GM12878 (cell line): ENCODE results near the gene STX3. TPM values are rescaled to one million over a fixed set of nuclear protein-coding genes. Genes with fewer than 3 reads are reported as not detected.

Experiments
- ATAC-seq: fragments of 200-7000 bp; cut with Tn5 transposase; 3 replicates; pipeline ENCODE4 v1.9.1; 2020; ENCODE audit warnings: mild to moderate bottlenecking, moderate library complexity
- BruUV-seq: library from RNA; stranded (reverse); fragments of 400-500 nt; replicated peaks from 2 replicates; lab custom pipeline; 2021; lab: Mats Ljungman, UMichigan
- CTCF ChIA-PET: fragments of 300-600 bp; sonication (Branson Sonifier 250); formaldehyde crosslinking; extraction: SDS; loops from one replicate; lab custom pipeline; 2021; ENCODE audit warnings: inconsistent platforms; lab: Yijun Ruan, JAX
- POLR2A ChIA-PET: fragments of 350-600 bp; formaldehyde crosslinking; extraction: SDS; loops from one replicate; lab custom pipeline; 2021; ENCODE audit warnings: inconsistent platforms; lab: Charles Lee
- RAD21 ChIA-PET: fragments of 300-600 bp; sonication (Branson Sonifier 250); formaldehyde crosslinking; loops from one replicate; lab custom pipeline; 2023; ENCODE audit warnings: antibody characterized with exemption; ENCODE audit not compliant: unreplicated experiment; lab: Charles Lee
- SMC1A ChIA-PET: fragments of 300-600 bp; sonication (Branson Sonifier 250); formaldehyde crosslinking; loops from one replicate; lab custom pipeline; 2023; ENCODE audit not compliant: unreplicated experiment, uncharacterized antibody; lab: Charles Lee
- DNase-seq: peaks from one replicate; pipeline ENCODE4 v3.0.0-alpha.2; 2011; ENCODE audit warnings: low read depth, low spot score
- FAIRE-seq: peaks from 3 replicates; lab custom pipeline; 2011; peaks lifted over from hg19 to GRCh38; lab: Jason Lieb, UNC
- H2AFZ ChIP-seq: 2 replicates; pipeline ENCODE4 v1.6.0; 2011; ENCODE audit warnings: low read depth, low read length, control low read depth; ENCODE audit not compliant: control insufficient read depth
- H3K27ac ChIP-seq: 2 replicates; pipeline ENCODE4 v1.5.1; 2011; ENCODE audit warnings: control low read depth; ENCODE audit not compliant: control insufficient read depth, insufficient read depth
- H3K27me3 ChIP-seq, 2 experiments: replicated peaks in 1 of 2; 2 replicates each; pipeline versions ENCODE4 v1.6.0 to v1.6.1; 2011; ENCODE audit warnings: low read length in 1 of 2; ENCODE audit not compliant: control insufficient read depth in 2 of 2, insufficient read depth in 2 of 2
- H3K36me3 ChIP-seq, 2 experiments: 2 replicates each; pipeline ENCODE4 v1.5.1; 2011; ENCODE audit warnings: low read length in 1 of 2; ENCODE audit not compliant: control insufficient read depth in 2 of 2, insufficient read depth in 2 of 2
- H3K4me1 ChIP-seq: 2 replicates; pipeline ENCODE4 v1.6.1; 2011; ENCODE audit warnings: mild to moderate bottlenecking, low read length, moderate library complexity, mixed read lengths; ENCODE audit not compliant: control insufficient read depth, insufficient read depth
- H3K4me2 ChIP-seq: 2 replicates; pipeline ENCODE4 v1.6.0; 2011; ENCODE audit warnings: control low read depth; ENCODE audit not compliant: control insufficient read depth, insufficient read depth
- H3K4me3 ChIP-seq: fragments of 200-600 bp; sonication (generic); 2 replicates; pipeline ENCODE4 v1.5.1; 2016
- H3K79me2 ChIP-seq: 2 replicates; pipeline ENCODE4 v1.6.0; 2011; ENCODE audit warnings: low read length; ENCODE audit not compliant: control insufficient read depth, insufficient read depth
- H3K9ac ChIP-seq: 2 replicates; pipeline ENCODE4 v1.8.0; 2011; ENCODE audit warnings: low read length, control low read depth, mixed read lengths; ENCODE audit not compliant: control insufficient read depth, insufficient read depth
- H3K9me3 ChIP-seq: replicated peaks from 3 replicates; pipeline ENCODE4 v1.5.1; 2011; ENCODE audit warnings: mild to moderate bottlenecking, low read length; ENCODE audit not compliant: control insufficient read depth, insufficient read depth
- H4K20me1 ChIP-seq: 2 replicates; pipeline ENCODE4 v1.6.0; 2011; ENCODE audit not compliant: control insufficient read depth, insufficient read depth
- BACH1 ChIP-seq: fragments of 450-650 bp; IDR thresholded peaks from 2 replicates; pipeline ENCODE4 v1.6.1; 2017; ENCODE audit warnings: mild to moderate bottlenecking, borderline replicate concordance
- CBX3 ChIP-seq: fragments of 200-600 bp; sonication (generic); IDR thresholded peaks from 2 replicates; pipeline ENCODE4 v1.6.1; 2016; ENCODE audit warnings: low read depth, borderline replicate concordance
- CREB1 ChIP-seq: IDR thresholded peaks from 2 replicates; pipeline ENCODE4 v1.6.1; 2012; ENCODE audit warnings: low read depth, mild to moderate bottlenecking, inconsistent platforms
- FOXK2 ChIP-seq: fragments of 450-650 bp; IDR thresholded peaks from 2 replicates; pipeline ENCODE4 v1.6.1; 2017; ENCODE audit warnings: mild to moderate bottlenecking, moderate library complexity
- GATAD2B ChIP-seq: fragments of 450-650 bp; conservative IDR thresholded peaks from 2 replicates; pipeline ENCODE4 v1.6.1; 2017; ENCODE audit warnings: low read depth, mild to moderate bottlenecking, moderate library complexity
- IKZF1 ChIP-seq: fragments of 450-650 bp; conservative IDR thresholded peaks from 2 replicates; pipeline ENCODE4 v1.6.1; 2017; ENCODE audit warnings: antibody characterized with exemption, mild to moderate bottlenecking
- MTA2 ChIP-seq: fragments of 450-650 bp; IDR thresholded peaks from 2 replicates; pipeline ENCODE4 v1.6.1; 2016; ENCODE audit warnings: low read depth, mild to moderate bottlenecking, moderate library complexity
- RAD51 ChIP-seq: fragments of 450-650 bp; IDR thresholded peaks from 2 replicates; pipeline ENCODE4 v1.6.1; 2016; ENCODE audit warnings: moderate library complexity, mild to moderate bottlenecking, inconsistent platforms
- RB1 ChIP-seq: fragments of 450-650 bp; formaldehyde crosslinking; IDR thresholded peaks from 2 replicates; pipeline ENCODE4 v1.6.1; 2017; ENCODE audit warnings: mild to moderate bottlenecking, borderline replicate concordance
- SIX5 ChIP-seq: IDR thresholded peaks from 2 replicates; pipeline ENCODE4 v1.6.1; 2011; ENCODE audit warnings: mild to moderate bottlenecking, low read depth, low read length, moderate library complexity; ENCODE audit not compliant: severe bottlenecking
- SUPT20H ChIP-seq: IDR thresholded peaks from 2 replicates; pipeline ENCODE4 v1.6.1; 2011; ENCODE audit warnings: low read depth, mild to moderate bottlenecking, low read length, moderate library complexity, borderline replicate concordance; ENCODE audit not compliant: control insufficient read depth
- WGBS: methylation state at CpG from one replicate; pipeline ENCODE4 v1.1.6; 2016; ENCODE audit warnings: low lambda C conversion rate; ENCODE audit not compliant: insufficient replicate concordance, insufficient coverage; ENCODE audit errors: missing lambda C conversion rate; 5-methylcytosine and 5-hydroxymethylcytosine counted together
- in situ Hi-C: fragments of 300-500 bp; cut with MboI; formaldehyde crosslinking; loops from 9 replicates; pipeline ENCODE4 v1.14.3; 2018; ENCODE audit warnings: mixed read lengths
- intact Hi-C: fragments of 100-400 bp; cut with micrococcal nuclease; formaldehyde crosslinking; loops from one replicate; pipeline ENCODE4 v1.14.2; 2022; ENCODE audit not compliant: unreplicated experiment
- polyA plus RNA-seq, 11 experiments: library from polyadenylated mRNA; depleted of rRNA in 4 of 11; unstranded in 6 of 11; stranded (reverse) in 5 of 11; fragments of >200 nt; fragmentation: Nextera tagmentation in 4 of 11; fragmentation: Illumina TruSeq in 1 of 11; extraction: Ambion mirVana in 4 of 11; extraction: Trizol in 1 of 11; gene quantifications; 1 replicate in 1 of 11; 2 replicates in 10 of 11; pipeline versions ENCODE4 v1.2.1 to v1.2.3, GENCODE V29; 2011 to 2016; ENCODE audit warnings: inconsistent platforms in 2 of 11, missing spikeins in 2 of 11, low read depth in 1 of 11
- total RNA-seq, 4 experiments: library from RNA; depleted of rRNA in 3 of 4; stranded (reverse); fragments of >200 nt in 3 of 4; fragmentation: Illumina TruSeq in 1 of 4; extraction: Trizol in 1 of 4; gene quantifications; 2 replicates each; pipeline versions ENCODE4 v1.2.1 to v1.2.3, GENCODE V29; 2013 to 2021
- TF ChIP-seq, protein P1 (sequence below): fragments of 450-650 bp; IDR thresholded peaks from 2 replicates; pipeline ENCODE4 v1.6.1; 2018; ENCODE audit warnings: mild to moderate bottlenecking, low read depth, moderate library complexity; ENCODE audit not compliant: partially characterized antibody
- TF ChIP-seq, protein P2 (sequence below): IDR thresholded peaks from 2 replicates; pipeline ENCODE4 v1.6.1; 2012; ENCODE audit warnings: low read depth, low read length, improper control_type of control experiment
- TF ChIP-seq, protein P3 (sequence below): IDR thresholded peaks from 2 replicates; pipeline ENCODE4 v1.6.1; 2011; ENCODE audit warnings: borderline replicate concordance, low read depth, mild to moderate bottlenecking, moderate library complexity, low read length; ENCODE audit not compliant: insufficient read depth, poor library complexity, severe bottlenecking

STX3 gene
- total and polyA plus RNA-seq, 10 of the 15 experiments (the other 5 are each of a cell fraction or from before 2014, with no cell fraction given): 0.11 to 2.5 (median 1.1) TPM

DNA sequence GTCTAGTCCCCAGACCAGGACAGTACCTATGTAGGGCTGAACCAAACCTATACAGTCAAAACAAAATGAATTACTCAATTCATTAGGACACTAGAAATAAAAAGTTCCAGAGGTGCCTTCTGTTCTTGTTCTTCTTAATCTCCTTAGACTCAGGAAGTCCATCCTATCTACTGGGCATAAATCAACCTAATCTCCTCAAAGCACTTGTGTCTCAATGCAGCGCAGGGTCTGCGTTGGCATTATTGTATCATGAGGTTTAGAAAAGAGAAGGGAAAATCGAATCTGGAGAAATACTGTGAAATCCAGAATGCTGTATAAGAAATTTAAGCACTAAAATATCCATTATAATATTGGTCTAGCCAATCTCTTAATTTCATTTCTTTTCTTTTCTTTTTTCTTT is 39.1 kb upstream of the STX3 start:
- no TSS peak for BruUV-seq
- ChIA-PET POLR2A (no interaction called here), CTCF (no interaction called here)

DNA sequence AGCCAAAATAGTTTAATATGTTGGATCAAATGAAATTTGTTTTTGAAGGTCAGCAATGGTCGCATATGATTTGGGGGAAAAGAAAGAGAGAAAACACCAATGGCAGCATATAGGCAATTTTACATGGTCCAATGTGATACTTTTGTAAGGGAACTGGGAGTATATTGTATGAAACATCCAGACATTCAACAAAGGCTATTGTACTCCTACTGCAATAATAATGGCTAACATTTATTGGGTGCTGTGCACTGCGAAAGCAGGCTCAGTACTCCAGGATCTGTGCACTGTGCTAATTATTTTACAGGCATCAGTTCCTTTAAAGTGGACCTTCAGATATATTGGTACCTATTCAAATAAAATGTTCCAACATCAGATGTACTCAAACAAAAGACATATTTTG is 35.6 kb upstream of the STX3 start:
- no peak overlapping the region for H3K9ac ChIP-seq
- SMC1A ChIA-PET: no interaction called here
- no peak for TF ChIP-seq IKZF1
- TF ChIP-seq SIX5: no peak
- TF ChIP-seq, protein P1, sequence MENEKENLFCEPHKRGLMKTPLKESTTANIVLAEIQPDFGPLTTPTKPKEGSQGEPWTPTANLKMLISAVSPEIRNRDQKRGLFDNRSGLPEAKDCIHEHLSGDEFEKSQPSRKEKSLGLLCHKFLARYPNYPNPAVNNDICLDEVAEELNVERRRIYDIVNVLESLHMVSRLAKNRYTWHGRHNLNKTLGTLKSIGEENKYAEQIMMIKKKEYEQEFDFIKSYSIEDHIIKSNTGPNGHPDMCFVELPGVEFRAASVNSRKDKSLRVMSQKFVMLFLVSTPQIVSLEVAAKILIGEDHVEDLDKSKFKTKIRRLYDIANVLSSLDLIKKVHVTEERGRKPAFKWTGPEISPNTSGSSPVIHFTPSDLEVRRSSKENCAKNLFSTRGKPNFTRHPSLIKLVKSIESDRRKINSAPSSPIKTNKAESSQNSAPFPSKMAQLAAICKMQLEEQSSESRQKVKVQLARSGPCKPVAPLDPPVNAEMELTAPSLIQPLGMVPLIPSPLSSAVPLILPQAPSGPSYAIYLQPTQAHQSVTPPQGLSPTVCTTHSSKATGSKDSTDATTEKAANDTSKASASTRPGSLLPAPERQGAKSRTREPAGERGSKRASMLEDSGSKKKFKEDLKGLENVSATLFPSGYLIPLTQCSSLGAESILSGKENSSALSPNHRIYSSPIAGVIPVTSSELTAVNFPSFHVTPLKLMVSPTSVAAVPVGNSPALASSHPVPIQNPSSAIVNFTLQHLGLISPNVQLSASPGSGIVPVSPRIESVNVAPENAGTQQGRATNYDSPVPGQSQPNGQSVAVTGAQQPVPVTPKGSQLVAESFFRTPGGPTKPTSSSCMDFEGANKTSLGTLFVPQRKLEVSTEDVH: no peak
- TF ChIP-seq GATAD2B: no peak
- TF ChIP-seq RB1: no peak
- TF ChIP-seq, protein P2, sequence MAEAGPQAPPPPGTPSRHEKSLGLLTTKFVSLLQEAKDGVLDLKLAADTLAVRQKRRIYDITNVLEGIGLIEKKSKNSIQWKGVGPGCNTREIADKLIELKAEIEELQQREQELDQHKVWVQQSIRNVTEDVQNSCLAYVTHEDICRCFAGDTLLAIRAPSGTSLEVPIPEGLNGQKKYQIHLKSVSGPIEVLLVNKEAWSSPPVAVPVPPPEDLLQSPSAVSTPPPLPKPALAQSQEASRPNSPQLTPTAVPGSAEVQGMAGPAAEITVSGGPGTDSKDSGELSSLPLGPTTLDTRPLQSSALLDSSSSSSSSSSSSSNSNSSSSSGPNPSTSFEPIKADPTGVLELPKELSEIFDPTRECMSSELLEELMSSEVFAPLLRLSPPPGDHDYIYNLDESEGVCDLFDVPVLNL: no peak
- TF ChIP-seq, protein P3, sequence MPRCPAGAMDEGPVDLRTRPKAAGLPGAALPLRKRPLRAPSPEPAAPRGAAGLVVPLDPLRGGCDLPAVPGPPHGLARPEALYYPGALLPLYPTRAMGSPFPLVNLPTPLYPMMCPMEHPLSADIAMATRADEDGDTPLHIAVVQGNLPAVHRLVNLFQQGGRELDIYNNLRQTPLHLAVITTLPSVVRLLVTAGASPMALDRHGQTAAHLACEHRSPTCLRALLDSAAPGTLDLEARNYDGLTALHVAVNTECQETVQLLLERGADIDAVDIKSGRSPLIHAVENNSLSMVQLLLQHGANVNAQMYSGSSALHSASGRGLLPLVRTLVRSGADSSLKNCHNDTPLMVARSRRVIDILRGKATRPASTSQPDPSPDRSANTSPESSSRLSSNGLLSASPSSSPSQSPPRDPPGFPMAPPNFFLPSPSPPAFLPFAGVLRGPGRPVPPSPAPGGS: no peak
- TF ChIP-seq SUPT20H: no peak
- no peak for TF ChIP-seq MTA2
- TF ChIP-seq BACH1: no peak
- TF ChIP-seq CREB1: no peak

More for the DNA sequence above, 39.1 kb upstream of the STX3 start:
- no peaks in the 10 kb centered on the region for H4K20me1 ChIP-seq
- no peaks in the 10 kb centered on the region for H3K79me2 ChIP-seq
- TF ChIP-seq CBX3: no peak
- TF ChIP-seq FOXK2: no peak
- TF ChIP-seq RAD51: no peak
- no peak overlapping the region for H3K4me2 ChIP-seq
- ChIA-PET RAD21 (no interaction called here), SMC1A (no interaction called here)
- no peak for ATAC-seq
- H3K36me3 ChIP-seq: no peaks in the 10 kb centered on the region
- no peak overlapping the region for H2AFZ ChIP-seq
- WGBS: 10% methylated on average over 3 of the region's 3 CpGs
- intact Hi-C loops (no loop called here), in situ Hi-C loops (no loop called here)
- FAIRE-seq: no peak
- H3K4me1 ChIP-seq: no peaks in the 10 kb centered on the region
- no peak overlapping the region for H3K27ac ChIP-seq
- DNase-seq: no peak
- H3K4me3 ChIP-seq: no peak overlapping the region
- no peaks in the 10 kb centered on the region for H3K9me3 ChIP-seq
- H3K27me3 ChIP-seq: no peaks in the 10 kb centered on the region; a peak in 1 of 4 replicates
- no peak overlapping the region for H3K9ac ChIP-seq

More for the DNA sequence above, 35.6 kb upstream of the STX3 start:
- BruUV-seq: no TSS peak
- ChIA-PET CTCF (no interaction called here), POLR2A (interaction anchor here (0.7 kb wide), 1 partner anchor 55 kb away, joined by 3 read pairs; no protein-coding TSS in a partner anchor), RAD21 (no interaction called here)
- H3K79me2 ChIP-seq: no peaks in the 10 kb centered on the region
- intact Hi-C loops: no loop called here
- in situ Hi-C loops: no loop called here
- no peak overlapping the region for H3K4me2 ChIP-seq
- no peak overlapping the region for H3K27ac ChIP-seq
- FAIRE-seq (no peak), DNase-seq (no peak), ATAC-seq (no peak)
- no peak overlapping the region for H2AFZ ChIP-seq
- no peaks in the 10 kb centered on the region for H3K4me1 ChIP-seq
- H3K27me3 ChIP-seq: no peaks in the 10 kb centered on the region; a peak in 1 of 4 replicates
- H3K4me3 ChIP-seq: no peak overlapping the region
- no peaks in the 10 kb centered on the region for H3K36me3 ChIP-seq
- no peaks in the 10 kb centered on the region for H4K20me1 ChIP-seq
- WGBS: 18% methylated on average over 2 of the region's 2 CpGs
- no peaks in the 10 kb centered on the region for H3K9me3 ChIP-seq
